ENCODE results near the gene AKT3. TPM values are rescaled to one million over a fixed set of nuclear protein-coding genes. Genes with fewer than 3 reads are reported as not detected.

AKT3 gene
- total and polyA plus RNA-seq, 2 of the 8 experiments (the other 6 are each of a cell fraction or from before 2014, with no cell fraction given): 6.0 to 36.4 TPM

DNA sequence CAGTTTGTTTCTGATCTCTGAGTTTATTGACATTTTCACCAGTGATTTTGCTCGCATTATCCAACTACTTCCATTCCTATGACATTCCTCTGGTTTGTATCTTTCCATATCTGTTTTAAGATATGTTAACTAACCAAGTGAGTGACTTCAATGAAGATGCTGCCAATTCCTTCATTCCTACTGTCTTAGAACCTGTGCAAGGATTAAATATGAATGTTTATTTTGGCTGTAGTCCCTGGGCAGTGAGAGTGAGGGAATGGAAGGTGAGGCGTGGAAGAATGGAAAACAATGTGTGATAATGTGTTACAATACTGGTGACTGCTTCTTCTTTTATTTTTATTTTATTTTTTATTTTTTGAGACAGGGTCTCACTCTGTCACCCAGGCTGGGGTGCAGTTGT, 411.2 kb downstream of the AKT3 start:
- no peak overlapping the region for H2AFZ ChIP-seq (ENCODE audit: low read length)
- H3K27me3 ChIP-seq (replicated peaks in 1 of 4; ENCODE audit: control insufficient read depth in 3 of 4, extremely low read depth in 1 of 4, insufficient read depth in 3 of 4, low read length in 3 of 4): no peaks in the 10 kb centered on the region
- 92% methylated on average over 2 of the region's 2 CpGs; no CpG with 5 or more reads in 1 of the 2 experiments for WGBS, 2 experiments (ENCODE audit: extremely low coverage in 1 of 2, insufficient coverage in 1 of 2, insufficient read length in 1 of 2, insufficient replicate concordance in 2 of 2, low coverage in 1 of 2, low lambda C conversion rate in 2 of 2, missing lambda C conversion rate in 1 of 2)
- no peaks in the 10 kb centered on the region for H3K36me3 ChIP-seq (ENCODE audit: control insufficient read depth in 2 of 4, insufficient read depth in 4 of 4, low read length in 3 of 4)
- no peak overlapping the region for H3K14ac ChIP-seq (ENCODE audit: insufficient read length)
- no peak overlapping the region for H2BK5ac ChIP-seq (ENCODE audit: low read depth, low read length)
- H2AK5ac ChIP-seq (ENCODE audit: low read depth, low read length): no peak overlapping the region
- no peak overlapping the region for H3K9ac ChIP-seq (replicated peaks in 1 of 4; ENCODE audit: extremely low read depth in 1 of 4, low read depth in 3 of 4, low read length in 3 of 4)
- H2BK20ac ChIP-seq (ENCODE audit: low read length): no peak overlapping the region
- H4K91ac ChIP-seq (replicated peaks; ENCODE audit: insufficient read length, low read length): no peak overlapping the region
- no peak overlapping the region for H4K8ac ChIP-seq (ENCODE audit: extremely low read depth, insufficient read depth, low read length)
- H3K79me1 ChIP-seq (ENCODE audit: low read depth, low read length): no peaks in the 10 kb centered on the region
- H3K27ac ChIP-seq (ENCODE audit: low read depth, low read length): no peak overlapping the region
- H3K23ac ChIP-seq (ENCODE audit: insufficient read length): no peak overlapping the region
- no peak overlapping the region for H3K56ac ChIP-seq (replicated peaks; ENCODE audit: insufficient read length, low read depth, low read length)
- no peak overlapping the region for H2BK12ac ChIP-seq (ENCODE audit: low read depth, low read length)
- no peaks in the 10 kb centered on the region for H3K79me2 ChIP-seq (ENCODE audit: control insufficient read depth in 1 of 2, insufficient read depth in 2 of 2, low read length in 2 of 2)
- H3K4ac ChIP-seq (replicated peaks; ENCODE audit: insufficient read length, low read depth, low read length): no peak overlapping the region
- H3K4me3 ChIP-seq (ENCODE audit: extremely low read depth in 1 of 4, insufficient read depth in 2 of 4, low read depth in 3 of 4, low read length in 4 of 4): no peak overlapping the region
- ChIA-PET POLR2A (ENCODE audit: partially characterized antibody) (no interaction called here), CTCF (ENCODE audit: partially characterized antibody) (no interaction called here)
- no peak overlapping the region for H2BK120ac ChIP-seq (replicated peaks; ENCODE audit: low read depth, low read length)
- H2BK15ac ChIP-seq (ENCODE audit: low read length): no peak overlapping the region
- no peak overlapping the region for H4K5ac ChIP-seq (ENCODE audit: insufficient read length, low read depth, low read length)
- DNase-seq (ENCODE audit: low read depth in 1 of 2, low spot score in 2 of 2) (no peak), FAIRE-seq (no peak)
- no peaks in the 10 kb centered on the region for H3K9me3 ChIP-seq (ENCODE audit: insufficient read depth in 2 of 2, low read depth in 1 of 2, low read length in 1 of 2)
- H3K4me1 ChIP-seq (replicated peaks in 1 of 4; ENCODE audit: control insufficient read depth in 3 of 4, insufficient read depth in 4 of 4, low read length in 3 of 4): peaks cover 0 to 10% (median 0%) of the 10 kb centered on the region in 4 experiments; a peak in 1 of 7 replicates
- H3K18ac ChIP-seq (ENCODE audit: extremely low read depth, low read length): no peak overlapping the region
- H3K4me2 ChIP-seq (ENCODE audit: insufficient read depth in 1 of 2, low read depth in 2 of 2, low read length in 2 of 2): no peak overlapping the region
- H3K23me2 ChIP-seq (ENCODE audit: low read depth, low read length): no peaks in the 10 kb centered on the region
- TF ChIP-seq TAF1 (IDR thresholded peaks at IDR 0.05; ENCODE audit: low read depth, low read length) (no peak), SP2 (IDR thresholded peaks at IDR 0.05; ENCODE audit: low read length) (no peak), TEAD4 (IDR thresholded peaks at IDR 0.05; ENCODE audit: low read depth, low read length) (no peak), GTF2F1 (IDR thresholded peaks at IDR 0.05; ENCODE audit: borderline replicate concordance, low read depth, low read length) (no peak), MAFK (IDR thresholded peaks at IDR 0.05; ENCODE audit: low read depth, low read length) (no peak), NANOG (IDR thresholded peaks at IDR 0.05; ENCODE audit: insufficient read depth, low read depth, low read length, poor library complexity, severe bottlenecking) (no peak), SAP30 (IDR thresholded peaks at IDR 0.05; ENCODE audit: insufficient read depth, insufficient replicate concordance, low read length) (no peak), JUN (IDR thresholded peaks at IDR 0.05; ENCODE audit: low read depth, low read length) (no peak), RXRA (IDR thresholded peaks at IDR 0.05; ENCODE audit: insufficient read depth, low read depth, low read length) (no peak), NRF1 (IDR thresholded peaks at IDR 0.05; ENCODE audit: low read depth, low read length) (no peak), SP4 (IDR thresholded peaks at IDR 0.05; ENCODE audit: low read length) (no peak), POLR2A (IDR thresholded peaks at IDR 0.05; ENCODE audit: control extremely low read depth in 1 of 2, low read depth in 2 of 2, low read length in 2 of 2) (no peak), E2F6 (IDR thresholded peaks at IDR 0.05) (no peak)
- no peaks in the 10 kb centered on the region for H4K20me1 ChIP-seq (replicated peaks in 1 of 2; ENCODE audit: control insufficient read depth in 1 of 2, insufficient read depth in 2 of 2, low read length in 2 of 2)

Data from H1 (cell line).